Activated CD8-positive, alpha-beta memory T cell treated with anti-CD3 and anti-CD28 coated beads, Interleukin-2, amount 50 U/mL, for 24 hours (primary cell): ENCODE data around the gene BCR.
"Not testable (repeated sequence)": the region's sequence is repeated elsewhere in the genome, so short reads cannot be mapped to it uniquely, and the experiment has no call there.

Source experiments
- DNase-seq: peaks from one replicate; pipeline ENCODE4 v3.0.0-alpha.2; 2020; ENCODE audit errors: extremely low read depth

BCR gene

GRCh38 chr22:23311635-23312420, 131.5 kb downstream of the BCR start:
- not testable (repeated sequence) for DNase-seq

- no peak for DNase-seq
Observed at GRCh38 chr22:23313791-23314567, 133.7 kb downstream of the BCR start.

DNA sequence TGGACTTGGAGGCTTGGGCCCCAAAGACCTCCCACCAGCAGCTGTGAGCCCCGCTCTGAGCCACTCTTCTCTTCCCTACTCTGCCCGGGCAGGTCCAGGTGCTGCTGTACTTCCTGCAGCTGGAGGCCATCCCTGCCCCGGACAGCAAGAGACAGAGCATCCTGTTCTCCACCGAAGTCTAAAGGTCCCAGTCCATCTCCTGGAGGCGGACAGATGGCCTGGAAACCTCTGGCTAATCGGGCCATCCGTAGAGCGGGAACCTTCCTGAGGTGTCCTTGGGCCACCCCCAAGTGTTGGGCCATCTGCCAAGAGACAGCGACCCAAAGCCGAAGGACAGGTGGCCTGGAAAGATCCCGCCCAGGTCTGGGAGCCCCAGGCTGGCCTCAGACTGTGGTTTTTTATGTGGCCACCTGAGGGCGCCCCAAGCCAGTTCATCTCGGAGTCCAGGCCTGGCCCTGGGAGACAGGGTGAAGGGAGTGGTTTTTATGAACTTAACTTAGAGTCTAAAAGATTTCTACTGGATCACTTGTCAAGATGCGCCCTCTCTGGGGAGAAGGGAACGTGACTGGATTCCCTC, 135.1 kb downstream of the BCR start:
- peak; percentile 7 for DNase-seq

DNA sequence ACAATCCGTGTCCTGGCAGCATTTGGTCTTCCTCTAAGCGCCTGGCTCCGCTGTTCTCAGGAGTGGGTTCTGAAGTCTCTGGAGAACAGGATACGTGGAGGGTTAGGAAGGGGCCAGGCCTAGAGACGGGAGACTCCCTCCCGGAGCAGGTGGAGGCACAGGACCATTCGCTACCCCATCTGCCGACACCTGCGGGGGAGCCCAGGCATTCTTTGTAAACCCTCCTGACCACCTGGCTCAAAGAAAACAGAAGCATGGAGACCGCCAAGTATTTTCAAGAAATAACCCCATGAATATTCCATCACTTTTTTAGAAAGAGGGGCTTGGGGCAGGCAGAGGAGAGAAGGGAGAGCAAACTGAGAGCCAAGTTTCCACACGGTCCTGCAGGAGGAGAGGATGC, 136.3 kb downstream of the BCR start:
- not testable (repeated sequence) for DNase-seq

- not testable (repeated sequence) for DNase-seq
Observed at GRCh38 chr22:23318316-23318715, 138.0 kb downstream of the BCR start.

- DNase-seq, result not testable (repeated sequence)
Observed at GRCh38 chr22:23322497-23323080, 142.3 kb downstream of the BCR start.

DNA sequence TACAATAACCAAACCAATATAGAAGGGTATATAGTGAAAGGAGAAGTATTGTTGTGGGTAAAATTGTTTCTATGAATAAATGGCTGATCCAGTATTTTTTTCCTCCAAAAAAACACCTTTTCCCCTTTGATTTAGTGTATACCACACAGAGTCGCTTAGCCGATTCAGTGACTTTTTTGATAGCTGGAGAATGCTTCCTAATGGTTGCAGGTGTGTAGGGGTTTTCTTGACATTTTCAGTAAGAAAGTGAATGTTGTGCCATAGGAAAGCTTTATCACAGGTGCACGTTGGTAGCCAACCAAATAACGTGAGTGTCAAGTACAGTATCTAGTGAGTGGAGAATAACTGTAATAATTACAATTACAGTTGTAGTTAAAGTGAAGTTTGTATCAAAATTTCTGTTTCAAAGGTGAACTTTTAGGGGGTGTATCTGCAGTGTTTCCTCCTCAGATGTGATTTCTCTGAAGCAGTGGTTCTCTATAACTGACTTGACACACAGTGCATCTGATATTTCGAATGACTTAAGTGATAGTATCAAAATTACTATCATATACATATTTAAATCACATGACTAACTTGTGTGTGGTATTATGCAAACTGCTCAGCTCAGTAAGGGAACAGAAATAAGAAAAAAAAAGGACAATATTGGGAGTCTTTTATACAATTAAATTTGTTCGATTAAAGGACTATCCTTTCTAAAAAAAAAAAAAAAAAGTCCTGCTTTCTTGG, 143.8 kb downstream of the BCR start:
- not testable (repeated sequence) for DNase-seq

DNA sequence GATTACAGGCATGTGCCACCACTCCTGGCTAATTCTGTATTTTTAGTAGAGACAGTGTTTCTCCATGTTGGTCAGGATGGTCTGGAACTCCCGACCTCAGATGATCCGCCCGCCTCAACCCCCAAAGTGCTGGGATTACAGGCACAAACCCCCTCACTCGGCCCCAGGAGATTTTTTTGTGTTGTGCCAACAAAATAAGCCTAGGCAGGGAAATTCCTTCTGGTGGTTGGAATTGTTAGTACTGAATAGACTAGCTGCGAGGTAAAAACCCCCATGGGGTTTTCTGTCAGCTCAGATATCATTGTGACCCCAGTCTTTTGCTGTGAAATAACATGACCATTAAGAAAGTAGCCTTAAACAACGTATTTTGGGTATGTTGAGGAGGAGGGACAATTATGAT, 144.9 kb downstream of the BCR start:
- DNase-seq, result no peak

GRCh38 chr22:23333822-23334221, 153.5 kb downstream of the BCR start:
- not testable (repeated sequence) for DNase-seq

- DNase-seq, result not testable (repeated sequence)
Observed at GRCh38 chr22:23337672-23338071, 157.4 kb downstream of the BCR start.

DNA sequence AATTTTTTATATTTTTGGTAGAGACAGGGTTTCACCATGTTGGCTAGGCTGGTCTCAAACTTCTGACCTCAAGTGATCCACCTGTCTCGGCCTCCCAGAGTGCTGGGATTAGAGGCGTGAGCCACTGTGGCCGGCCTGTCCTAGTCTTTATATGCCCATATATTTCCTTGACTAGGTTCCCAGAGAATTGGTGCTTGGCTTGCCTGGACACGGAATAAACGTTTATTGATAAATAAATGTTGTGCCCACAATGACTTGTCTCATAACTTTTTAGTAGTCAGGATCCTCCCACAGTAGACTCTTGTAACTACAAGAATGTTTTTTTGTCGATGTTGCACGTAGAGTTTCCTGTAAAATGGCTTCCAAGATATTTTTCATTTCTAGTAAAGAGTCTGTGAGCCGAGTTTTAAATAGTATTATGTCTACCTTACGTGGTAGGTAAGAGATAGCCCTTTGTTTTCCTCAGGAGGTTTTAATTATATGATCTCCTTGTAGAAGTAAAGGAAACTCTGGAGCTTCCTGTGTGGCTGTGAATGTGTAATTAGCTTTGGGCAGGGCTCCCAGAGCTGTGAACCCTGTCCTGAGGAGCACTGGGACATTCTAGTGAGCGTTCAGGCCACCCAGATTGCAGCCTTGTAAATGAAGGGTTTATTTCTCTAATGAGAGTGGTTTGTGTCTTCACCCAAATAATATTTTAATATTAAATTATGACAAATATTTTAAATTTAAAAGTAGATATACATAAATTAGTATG, 161.8 kb downstream of the BCR start:
- not testable (repeated sequence) for DNase-seq

DNA sequence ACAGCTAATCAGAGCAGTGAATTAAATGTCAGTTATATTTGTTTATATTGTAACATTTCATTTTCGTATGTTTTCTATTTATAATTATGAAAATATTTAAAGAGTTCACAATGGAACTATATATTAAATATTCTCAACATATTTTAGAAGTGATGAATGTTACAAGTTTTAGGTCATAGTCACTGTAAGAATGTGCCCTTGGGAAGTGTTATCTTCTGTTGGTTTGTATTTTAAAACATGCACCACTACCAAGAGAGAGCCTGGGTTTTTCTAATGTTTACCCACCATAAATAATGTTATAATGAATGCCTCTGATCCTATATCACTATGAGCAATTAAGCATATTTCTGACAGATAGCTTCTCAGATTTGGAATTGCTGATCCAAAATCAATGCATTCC, 171.0 kb downstream of the BCR start:
- no peak for DNase-seq

DNA sequence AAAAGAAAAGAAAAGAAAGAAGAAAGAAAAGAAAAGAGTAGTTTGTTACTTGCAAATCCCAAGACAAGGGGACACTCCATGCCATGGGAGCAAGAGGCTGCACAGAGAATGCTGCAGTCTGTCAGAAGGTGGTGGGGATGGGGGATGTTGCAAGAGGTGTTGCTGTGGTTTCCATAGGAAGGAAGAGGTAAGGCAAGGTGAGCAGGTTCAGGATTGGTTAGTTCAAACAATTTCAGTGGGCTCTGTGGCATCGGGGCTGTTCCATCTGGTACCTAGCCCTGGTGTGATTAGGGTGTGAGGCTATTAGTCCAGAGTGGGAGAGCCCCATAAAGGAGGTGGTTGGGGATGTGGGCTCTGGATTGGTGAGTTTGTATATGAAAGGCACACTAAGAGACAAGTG, 172.7 kb downstream of the BCR start:
- DNase-seq, result no peak

GRCh38 chr22:23353696-23354095, 173.4 kb downstream of the BCR start:
- DNase-seq, result no peak

- no peak for DNase-seq
Observed at GRCh38 chr22:23356094-23356493, 175.8 kb downstream of the BCR start.

GRCh38 chr22:23357053-23357452, 176.7 kb downstream of the BCR start:
- no peak for DNase-seq

- DNase-seq, result no peak
Observed at GRCh38 chr22:23359583-23360123, 179.3 kb downstream of the BCR start.

DNA sequence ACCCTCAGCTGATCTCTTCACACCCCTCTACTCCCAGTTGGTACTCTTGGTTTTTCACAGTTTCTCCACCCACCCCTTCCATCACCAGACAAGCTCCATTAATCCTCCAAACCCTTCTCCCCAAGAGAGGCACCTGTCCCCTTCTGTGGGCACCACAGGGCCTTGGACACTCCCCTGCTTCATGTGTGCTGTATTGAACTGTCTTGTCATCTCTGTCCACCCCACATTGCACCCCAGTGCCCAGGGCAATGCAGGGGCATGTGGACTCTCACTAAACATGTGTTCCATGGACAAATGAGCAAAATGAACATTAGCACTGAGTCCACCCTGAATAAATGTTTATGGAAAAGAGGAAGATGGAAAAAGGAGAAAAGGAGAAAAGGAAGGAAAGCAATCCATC, 181.4 kb downstream of the BCR start:
- no peak for DNase-seq

GRCh38 chr22:23363683-23364082, 183.4 kb downstream of the BCR start:
- no peak for DNase-seq

GRCh38 chr22:23364389-23364788, 184.1 kb downstream of the BCR start:
- DNase-seq, result no peak

GRCh38 chr22:23365524-23365923, 185.2 kb downstream of the BCR start:
- DNase-seq, result no peak
